Stimulated activated memory B cell treated with anti-CD40 and anti-IgM and Interleukin-4, amounts not matched to agents 10 μg/mL and 1 μg/mL and 100 μg/mL, for 72 hours (primary cell): ENCODE data around the gene CDK16.
"Not testable (repeated sequence)": the region's sequence is repeated elsewhere in the genome, so short reads cannot be mapped to it uniquely, and the experiment has no call there.

Experiments
- ATAC-seq: fragments of 150-1000 bp; cut with Tn5 transposase; 2 replicates; pipeline ENCODE4 v1.10.0; 2021
- H3K27ac Mint-ChIP-seq: one replicate; pipeline ENCODE4 v1.8.0; 2022; ENCODE audit warnings: mild to moderate bottlenecking, mixed read lengths
- H3K27me3 Mint-ChIP-seq: one replicate; pipeline ENCODE4 v1.8.0; 2022; ENCODE audit warnings: mixed read lengths
- H3K36me3 Mint-ChIP-seq: one replicate; pipeline ENCODE4 v1.8.0; 2022; ENCODE audit warnings: mixed read lengths
- H3K4me1 Mint-ChIP-seq: one replicate; pipeline ENCODE4 v1.8.0; 2022; ENCODE audit warnings: mixed read lengths
- H3K4me3 Mint-ChIP-seq: one replicate; pipeline ENCODE4 v1.8.0; 2022; ENCODE audit warnings: mild to moderate bottlenecking, moderate library complexity, mixed read lengths
- H3K9me3 Mint-ChIP-seq: one replicate; pipeline ENCODE4 v1.8.0; 2022; ENCODE audit warnings: mixed read lengths

The CDK16 gene

DNA sequence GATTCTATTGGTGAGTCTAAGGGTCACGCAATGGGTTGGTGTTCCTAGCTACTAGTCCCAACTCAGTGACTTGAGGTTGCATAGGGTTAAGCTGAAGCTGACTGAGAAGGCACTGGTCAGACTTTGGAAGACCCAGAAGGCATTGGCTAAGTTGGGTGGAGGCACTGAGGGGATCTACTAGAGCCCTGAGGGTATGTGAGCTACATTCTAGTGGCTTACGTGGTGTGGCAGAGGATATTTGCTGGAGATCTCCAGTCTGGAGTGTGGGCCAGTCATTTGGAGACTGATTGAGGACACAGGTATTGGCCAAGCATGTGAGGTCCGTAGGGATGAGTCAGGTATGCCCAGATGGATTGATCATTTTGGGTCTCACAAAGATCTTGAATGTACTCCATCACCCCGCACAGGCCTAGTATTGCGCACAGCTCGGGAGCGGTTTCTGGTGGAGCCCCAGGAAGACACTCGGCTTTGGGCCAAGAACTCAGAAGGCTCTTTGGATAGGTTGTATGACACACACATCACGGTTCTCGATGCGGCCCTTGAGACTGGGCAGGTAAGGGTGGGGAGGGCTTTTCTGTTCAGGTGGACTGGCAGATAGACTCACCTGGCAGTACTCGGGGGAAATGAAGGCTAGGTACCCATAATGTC lies 21.5 kb downstream of the CDK16 start:
- H3K4me3 Mint-ChIP-seq = no peak overlapping the region
- no peak for ATAC-seq
- H3K36me3 Mint-ChIP-seq = peaks cover 32% of the 10 kb centered on the region
- no peak overlapping the region for H3K27ac Mint-ChIP-seq
- H3K4me1 Mint-ChIP-seq = peaks cover 8% of the 10 kb centered on the region
- H3K27me3 Mint-ChIP-seq = no peaks in the 10 kb centered on the region
- no peaks in the 10 kb centered on the region for H3K9me3 Mint-ChIP-seq

GRCh38 chrX:47240619-47241018 lies 22.1 kb downstream of the CDK16 start:
- Mint-ChIP-seq H3K4me3 (no peak overlapping the region), H3K27me3 (no peaks in the 10 kb centered on the region), H3K9me3 (no peaks in the 10 kb centered on the region), H3K27ac (no peak overlapping the region), H3K4me1 (peaks cover 3% of the 10 kb centered on the region), H3K36me3 (peaks cover 28% of the 10 kb centered on the region)
- no peak for ATAC-seq

DNA sequence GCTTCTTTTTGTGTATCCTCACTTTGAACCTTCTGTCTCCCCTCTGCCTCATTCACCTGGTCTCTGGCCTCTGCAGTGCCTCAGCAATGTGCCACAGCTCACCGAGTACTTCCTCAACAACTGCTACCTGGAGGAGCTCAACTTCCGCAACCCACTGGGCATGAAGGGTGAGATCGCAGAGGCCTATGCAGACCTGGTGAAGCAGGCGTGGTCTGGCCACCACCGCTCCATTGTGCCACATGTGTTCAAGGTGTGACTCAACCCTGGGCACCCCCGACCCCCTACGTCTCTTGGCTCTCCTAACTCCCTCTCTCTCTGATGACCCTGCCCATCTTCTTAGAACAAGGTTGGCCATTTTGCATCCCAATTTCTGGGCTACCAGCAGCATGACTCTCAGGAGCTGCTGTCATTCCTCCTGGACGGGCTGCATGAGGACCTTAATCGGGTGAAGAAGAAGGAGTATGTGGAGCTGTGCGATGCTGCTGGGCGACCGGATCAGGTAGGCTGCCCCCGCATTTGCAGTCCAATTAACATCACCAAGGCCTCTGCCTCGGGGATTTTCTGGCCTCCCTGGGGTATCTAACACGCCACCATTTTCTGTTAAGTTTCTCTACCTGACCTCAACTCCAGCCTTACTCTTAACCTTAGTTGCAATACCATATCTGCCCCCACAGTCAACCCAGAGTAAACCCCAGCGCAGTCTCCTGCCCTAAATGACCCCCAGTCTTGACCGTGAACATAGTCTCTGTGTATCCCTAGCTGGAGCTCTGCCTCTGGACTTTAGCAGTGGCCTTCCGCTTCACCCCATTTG lies 22.9 kb downstream of the CDK16 start:
- no peak overlapping the region for H3K27ac Mint-ChIP-seq
- H3K9me3 Mint-ChIP-seq = no peaks in the 10 kb centered on the region
- H3K27me3 Mint-ChIP-seq = no peaks in the 10 kb centered on the region
- peaks cover 35% of the 10 kb centered on the region for H3K36me3 Mint-ChIP-seq
- no peak overlapping the region for H3K4me3 Mint-ChIP-seq
- ATAC-seq = no peak
- no peaks in the 10 kb centered on the region for H3K4me1 Mint-ChIP-seq

DNA sequence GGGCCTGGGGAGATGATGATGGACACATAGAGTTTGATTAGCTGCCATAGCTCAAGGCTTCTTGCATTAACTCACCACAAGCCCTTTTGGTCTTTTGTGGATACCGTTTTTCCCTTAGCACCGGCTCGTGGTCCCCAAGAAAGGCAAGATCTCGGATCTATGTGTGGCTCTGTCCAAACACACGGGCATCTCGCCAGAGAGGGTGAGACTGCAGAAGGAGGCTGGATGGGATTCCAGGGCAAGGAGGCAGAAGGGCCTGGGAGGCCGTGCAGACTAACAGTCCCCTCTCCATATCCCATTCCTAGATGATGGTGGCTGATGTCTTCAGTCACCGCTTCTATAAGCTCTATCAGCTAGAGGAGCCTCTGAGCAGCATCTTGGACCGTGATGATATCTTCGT lies 23.8 kb downstream of the CDK16 start:
- ATAC-seq = no peak
- no peak overlapping the region for H3K27ac Mint-ChIP-seq

DNA sequence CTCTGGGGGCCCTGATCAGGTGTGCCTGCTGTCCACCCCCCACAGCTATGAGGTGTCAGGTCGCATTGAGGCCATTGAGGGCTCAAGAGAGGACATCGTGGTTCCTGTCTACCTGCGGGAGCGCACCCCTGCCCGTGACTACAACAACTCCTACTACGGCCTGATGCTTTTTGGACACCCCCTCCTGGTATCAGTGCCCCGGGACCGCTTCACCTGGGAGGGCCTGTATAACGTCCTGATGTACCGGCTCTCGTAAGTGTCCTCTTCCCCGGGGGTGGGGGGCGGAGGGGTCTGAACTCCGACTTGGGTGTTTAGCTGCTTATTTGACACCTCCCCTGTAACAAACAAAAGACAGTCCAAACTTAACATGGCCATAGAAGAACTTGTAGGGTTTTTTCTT lies 24.9 kb downstream of the CDK16 start:
- no peaks in the 10 kb centered on the region for H3K9me3 Mint-ChIP-seq
- ATAC-seq = no peak
- H3K4me1 Mint-ChIP-seq = no peaks in the 10 kb centered on the region
- no peaks in the 10 kb centered on the region for H3K27me3 Mint-ChIP-seq
- peaks cover 42% of the 10 kb centered on the region for H3K36me3 Mint-ChIP-seq
- no peak overlapping the region for H3K27ac Mint-ChIP-seq
- H3K4me3 Mint-ChIP-seq = no peak overlapping the region

More for the DNA sequence above, 23.8 kb downstream of the CDK16 start:
- H3K4me1 Mint-ChIP-seq = no peaks in the 10 kb centered on the region
- H3K27me3 Mint-ChIP-seq = no peaks in the 10 kb centered on the region
- no peak overlapping the region for H3K4me3 Mint-ChIP-seq
- H3K9me3 Mint-ChIP-seq = no peaks in the 10 kb centered on the region
- H3K36me3 Mint-ChIP-seq = peaks cover 36% of the 10 kb centered on the region

DNA sequence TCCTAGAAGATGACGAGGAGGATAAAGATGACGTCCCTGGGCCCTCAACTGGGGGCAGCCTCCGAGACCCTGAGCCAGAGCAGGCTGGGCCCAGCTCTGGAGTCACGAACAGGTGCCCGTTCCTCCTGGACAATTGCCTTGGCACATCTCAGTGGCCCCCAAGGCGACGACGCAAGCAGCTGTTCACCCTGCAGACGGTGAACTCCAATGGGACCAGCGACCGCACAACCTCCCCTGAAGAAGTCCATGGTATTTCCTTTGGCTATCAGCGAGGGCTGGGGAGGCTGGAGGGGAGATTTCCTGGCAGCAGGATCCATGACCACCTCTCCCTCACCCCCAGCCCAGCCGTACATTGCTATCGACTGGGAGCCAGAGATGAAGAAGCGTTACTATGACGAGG lies 26.2 kb downstream of the CDK16 start:
- no peak overlapping the region for H3K27ac Mint-ChIP-seq
- H3K4me3 Mint-ChIP-seq = no peak overlapping the region
- H3K27me3 Mint-ChIP-seq = no peaks in the 10 kb centered on the region
- ATAC-seq = no peak
- no peaks in the 10 kb centered on the region for H3K4me1 Mint-ChIP-seq
- H3K36me3 Mint-ChIP-seq = peaks cover 48% of the 10 kb centered on the region
- no peaks in the 10 kb centered on the region for H3K9me3 Mint-ChIP-seq

GRCh38 chrX:47245156-47245555 lies 26.7 kb downstream of the CDK16 start:
- ATAC-seq = no peak
- Mint-ChIP-seq H3K9me3 (no peaks in the 10 kb centered on the region), H3K27me3 (no peaks in the 10 kb centered on the region), H3K36me3 (peaks cover 48% of the 10 kb centered on the region), H3K27ac (no peak overlapping the region), H3K4me1 (no peaks in the 10 kb centered on the region), H3K4me3 (no peak overlapping the region)

- Mint-ChIP-seq H3K4me1 (no peaks in the 10 kb centered on the region), H3K4me3 (no peak overlapping the region), H3K27me3 (no peaks in the 10 kb centered on the region), H3K36me3 (peaks cover 31% of the 10 kb centered on the region), H3K27ac (no peak overlapping the region), H3K9me3 (no peaks in the 10 kb centered on the region)
- no peak for ATAC-seq
Measured at GRCh38 chrX:47247206-47247998, 28.9 kb downstream of the CDK16 start.

DNA sequence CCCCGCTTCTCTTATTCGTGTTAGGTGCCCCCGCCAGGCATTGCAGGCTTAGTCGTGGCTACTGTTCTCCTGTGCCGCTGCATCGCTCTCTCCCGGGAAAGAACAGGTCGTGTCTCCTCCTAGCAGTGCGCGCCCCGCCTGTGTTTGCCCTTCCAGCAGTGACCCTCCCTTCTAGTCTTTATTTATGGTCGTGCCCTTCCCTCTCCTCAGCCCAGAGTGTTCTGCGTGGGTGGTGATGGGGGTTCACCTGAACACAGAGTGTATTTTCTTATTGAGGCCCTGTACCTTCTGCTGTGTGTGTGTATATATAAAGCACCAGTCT lies 29.5 kb downstream of the CDK16 start:
- H3K4me3 Mint-ChIP-seq = no peak overlapping the region
- no peak overlapping the region for H3K27ac Mint-ChIP-seq
- ATAC-seq = no peak
- H3K27me3 Mint-ChIP-seq = no peaks in the 10 kb centered on the region
- H3K9me3 Mint-ChIP-seq = no peaks in the 10 kb centered on the region
- peaks cover 28% of the 10 kb centered on the region for H3K36me3 Mint-ChIP-seq
- no peaks in the 10 kb centered on the region for H3K4me1 Mint-ChIP-seq

GRCh38 chrX:47248576-47248975 lies 30.1 kb downstream of the CDK16 start:
- Mint-ChIP-seq H3K4me1 (no peaks in the 10 kb centered on the region), H3K4me3 (no peak overlapping the region), H3K27ac (no peak overlapping the region)

DNA sequence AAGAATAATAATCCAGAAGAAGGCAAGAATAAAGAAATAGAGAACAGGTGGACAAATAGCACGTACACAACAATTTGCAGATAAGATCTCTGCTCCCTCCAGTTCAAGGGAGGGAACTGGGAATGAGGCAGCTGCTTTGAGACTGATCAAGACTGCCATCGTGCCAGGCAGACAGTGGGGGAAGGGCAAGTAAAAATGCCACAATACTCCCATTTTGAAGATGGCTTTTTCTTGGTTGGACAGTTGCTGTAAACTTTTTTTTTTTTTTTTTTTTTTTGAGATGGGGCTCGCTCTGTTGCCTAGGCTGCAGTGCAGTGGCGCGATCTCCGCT lies 31.5 kb downstream of the CDK16 start:
- ATAC-seq = no peak
- H3K27me3 Mint-ChIP-seq = no peaks in the 10 kb centered on the region
- H3K27ac Mint-ChIP-seq = no peak overlapping the region
- H3K36me3 Mint-ChIP-seq = peaks cover 22% of the 10 kb centered on the region
- H3K4me1 Mint-ChIP-seq = no peaks in the 10 kb centered on the region
- no peaks in the 10 kb centered on the region for H3K9me3 Mint-ChIP-seq
- no peak overlapping the region for H3K4me3 Mint-ChIP-seq

More at GRCh38 chrX:47248576-47248975, 30.1 kb downstream of the CDK16 start:
- Mint-ChIP-seq H3K27me3 (no peaks in the 10 kb centered on the region), H3K9me3 (no peaks in the 10 kb centered on the region), H3K36me3 (peaks cover 28% of the 10 kb centered on the region)
- no peak for ATAC-seq

DNA sequence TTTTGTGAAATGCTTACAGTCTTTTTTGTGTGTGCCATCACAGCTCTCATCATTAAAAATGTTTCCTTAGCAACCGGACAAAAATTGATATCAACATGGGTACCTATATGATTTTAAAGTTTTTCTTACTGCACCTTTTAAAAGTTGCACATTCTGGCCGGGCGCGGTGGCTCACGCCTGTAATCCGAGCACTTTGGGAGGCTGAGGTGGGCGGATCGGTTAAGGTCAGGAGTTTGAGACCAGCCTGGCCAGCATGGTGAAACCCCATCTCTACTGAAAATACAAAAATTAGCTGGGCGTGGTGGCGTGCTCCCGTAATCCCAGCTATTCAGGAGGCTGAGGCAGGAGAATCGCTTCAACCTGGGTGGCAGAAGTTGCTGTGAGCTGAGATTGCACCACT lies 39.1 kb downstream of the CDK16 start:
- ATAC-seq, H3K27ac Mint-ChIP-seq, H3K36me3 Mint-ChIP-seq, H3K4me1 Mint-ChIP-seq, H3K9me3 Mint-ChIP-seq, H3K4me3 Mint-ChIP-seq, H3K27me3 Mint-ChIP-seq: not testable (repeated sequence)

DNA sequence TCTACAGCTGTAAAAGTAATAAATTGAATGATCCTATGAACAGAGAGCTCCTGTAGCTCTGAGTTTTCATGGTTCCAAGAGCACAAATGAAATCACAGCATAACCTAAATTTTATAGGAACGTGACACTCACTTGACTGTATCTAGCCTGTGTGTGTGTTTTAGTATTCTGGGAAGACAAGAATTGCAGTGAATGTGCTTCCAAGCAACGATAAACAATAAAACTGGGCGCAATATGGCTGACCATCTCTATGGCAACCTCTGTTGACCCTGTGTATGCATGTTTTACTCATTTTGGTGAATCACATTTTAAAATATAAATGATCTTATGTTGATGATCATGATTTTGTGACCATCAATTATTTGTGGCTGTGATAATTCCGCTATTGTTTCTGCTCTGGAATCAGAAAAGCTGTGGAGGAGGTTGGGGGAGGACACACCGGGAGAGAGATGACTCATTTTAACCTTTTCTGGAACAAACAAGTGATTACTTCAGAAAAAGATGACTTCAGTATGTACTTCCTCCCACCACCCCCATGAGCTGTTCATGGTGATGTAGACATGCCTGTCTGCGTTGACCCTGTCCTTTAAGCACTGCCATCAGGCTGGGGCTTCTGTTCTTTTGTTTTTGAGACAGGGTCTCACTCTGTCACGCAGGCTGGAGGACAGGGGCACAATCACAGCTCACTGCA lies 46.1 kb downstream of the CDK16 start:
- H3K27me3 Mint-ChIP-seq = no peaks in the 10 kb centered on the region
- ATAC-seq = no peak
- no peaks in the 10 kb centered on the region for H3K9me3 Mint-ChIP-seq
- no peak overlapping the region for H3K4me3 Mint-ChIP-seq
- H3K27ac Mint-ChIP-seq = no peak overlapping the region
- no peaks in the 10 kb centered on the region for H3K4me1 Mint-ChIP-seq
- H3K36me3 Mint-ChIP-seq = no peaks in the 10 kb centered on the region

DNA sequence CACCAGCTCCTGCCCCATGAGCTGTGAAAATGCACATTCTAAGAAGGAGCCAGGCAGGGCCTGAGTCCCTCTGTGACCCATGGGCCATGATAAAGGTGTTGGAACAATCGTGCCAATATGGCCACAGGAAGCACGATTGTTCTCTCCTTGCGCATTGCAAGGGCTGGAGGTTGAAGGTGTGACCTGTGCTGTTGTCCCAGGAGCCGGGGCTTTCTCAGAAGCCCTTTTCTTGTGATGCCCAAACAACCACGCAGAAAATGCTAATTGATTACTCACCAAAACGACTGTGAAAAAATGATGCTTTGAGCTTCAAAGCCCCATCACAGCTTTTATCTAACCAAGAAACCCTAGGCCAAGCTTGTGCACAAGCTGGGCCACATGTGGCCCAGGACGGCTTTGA lies 48.2 kb downstream of the CDK16 start:
- no peaks in the 10 kb centered on the region for H3K27me3 Mint-ChIP-seq
- no peaks in the 10 kb centered on the region for H3K4me1 Mint-ChIP-seq
- no peaks in the 10 kb centered on the region for H3K9me3 Mint-ChIP-seq
- H3K36me3 Mint-ChIP-seq = no peaks in the 10 kb centered on the region
- no peak overlapping the region for H3K4me3 Mint-ChIP-seq
- no peak for ATAC-seq
- no peak overlapping the region for H3K27ac Mint-ChIP-seq

DNA sequence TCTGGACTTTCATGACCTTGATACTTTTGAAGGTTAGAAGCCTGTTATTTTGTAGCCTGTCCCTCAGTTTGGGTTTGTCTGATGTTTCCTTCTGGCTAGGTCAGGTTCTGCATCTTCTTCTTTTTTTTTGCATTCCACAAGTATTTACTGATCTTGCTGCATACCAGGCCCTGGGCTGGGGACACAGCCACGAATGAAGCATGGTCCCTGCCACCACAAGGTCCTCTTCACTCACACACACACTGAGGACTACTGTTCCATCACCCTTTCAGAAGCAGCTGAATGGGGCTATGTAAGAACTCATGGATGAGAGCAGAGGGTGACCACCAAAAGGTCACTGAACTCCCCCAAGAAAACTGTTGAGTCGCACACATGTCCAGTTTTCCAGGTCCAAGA lies 53.5 kb downstream of the CDK16 start:
- Mint-ChIP-seq H3K4me3 (no peak overlapping the region), H3K27ac (no peak overlapping the region), H3K36me3 (no peaks in the 10 kb centered on the region)

More for the DNA sequence above, 53.5 kb downstream of the CDK16 start:
- Mint-ChIP-seq H3K9me3 (no peaks in the 10 kb centered on the region), H3K4me1 (no peaks in the 10 kb centered on the region), H3K27me3 (no peaks in the 10 kb centered on the region)
- ATAC-seq = no peak
